ENCODE measurements around the gene MRTFA.

The MRTFA gene

GRCh38 chr22:40452730-40453487, 183.6 kb downstream of the MRTFA start:
- DNase-seq, result no peak

GRCh38 chr22:40451210-40451609, 185.3 kb downstream of the MRTFA start:
- peak in 1 of 2 donors; percentile 24 for DNase-seq

GRCh38 chr22:40450616-40451015, 185.9 kb downstream of the MRTFA start:
- DNase-seq, result no peak

GRCh38 chr22:40449676-40450035, 186.9 kb downstream of the MRTFA start:
- no peak for DNase-seq

- DNase-seq, result no peak
Observed at GRCh38 chr22:40446203-40446602, 190.3 kb downstream of the MRTFA start.

GRCh38 chr22:40444178-40444831, 192.2 kb downstream of the MRTFA start:
- DNase-seq, result no peak

GRCh38 chr22:40443732-40444131, 192.8 kb downstream of the MRTFA start:
- DNase-seq, result no peak

GRCh38 chr22:40441761-40442390, 194.6 kb downstream of the MRTFA start:
- DNase-seq, result no peak

GRCh38 chr22:40436505-40437431, 199.8 kb downstream of the MRTFA start:
- peak; percentile 39 to 65 for DNase-seq

- DNase-seq, result no peak
Observed at GRCh38 chr22:40434745-40435144, 201.8 kb downstream of the MRTFA start.

GRCh38 chr22:40434106-40434505, 202.4 kb downstream of the MRTFA start:
- DNase-seq, result no peak

- no peak for DNase-seq
Observed at GRCh38 chr22:40433416-40434090, 203.0 kb downstream of the MRTFA start.

GRCh38 chr22:40432625-40433024, 203.9 kb downstream of the MRTFA start:
- no peak for DNase-seq

- DNase-seq, result no peak
Observed at GRCh38 chr22:40432157-40432556, 204.4 kb downstream of the MRTFA start.

GRCh38 chr22:40430991-40431390, 205.5 kb downstream of the MRTFA start:
- no peak for DNase-seq

- no peak for DNase-seq
Observed at GRCh38 chr22:40429481-40429880, 207.0 kb downstream of the MRTFA start.

GRCh38 chr22:40428796-40429195, 207.7 kb downstream of the MRTFA start:
- no peak for DNase-seq

GRCh38 chr22:40426594-40427333, 209.8 kb downstream of the MRTFA start:
- no peak for DNase-seq

GRCh38 chr22:40425082-40425481, 211.4 kb downstream of the MRTFA start:
- DNase-seq, result no peak

GRCh38 chr22:40423882-40424640, 212.5 kb downstream of the MRTFA start:
- no peak for DNase-seq

- no peak for DNase-seq
Observed at GRCh38 chr22:40423310-40423688, 213.2 kb downstream of the MRTFA start.

Data from CD4-positive, alpha-beta T cell treated with Interleukin-1 beta for 1 hour (primary cell).